Spleen (tissue), 11 donors: ENCODE measurements around the gene SCGB1C1. TPM values are rescaled to one million over a fixed set of nuclear protein-coding genes. Genes with fewer than 3 reads are reported as not detected.

Experiments
- DNase-seq: peaks from one replicate; pipeline ENCODE4 v3.0.0-alpha.2; 2020
- H3K27ac ChIP-seq, 8 donors: fragments of 200-600 bp; sonication (generic) in 7 of 8; 1 replicate in 4 of 8; 2 replicates in 4 of 8; pipeline versions ENCODE4 v1.5.0 to v1.8.0; 2016 to 2021; ENCODE audit warnings: inconsistent platforms in 4 of 8, mild to moderate bottlenecking in 4 of 8, moderate library complexity in 1 of 8
- H3K27me3 ChIP-seq, 7 donors: fragments of 200-600 bp; sonication (generic) in 6 of 7; replicated peaks in 1 of 7; 1 replicate in 4 of 7; 2 replicates in 3 of 7; pipeline versions ENCODE4 v1.5.0 to v1.8.0; 2016 to 2021; ENCODE audit warnings: inconsistent platforms in 3 of 7, mild to moderate bottlenecking in 1 of 7
- H3K36me3 ChIP-seq, 6 donors: fragments of 200-600 bp; sonication (generic) in 5 of 6; 1 replicate in 4 of 6; 2 replicates in 2 of 6; pipeline versions ENCODE4 v1.5.0 to v1.8.0; 2016 to 2021; ENCODE audit warnings: inconsistent platforms in 2 of 6
- H3K4me1 ChIP-seq, 6 donors: fragments of 200-600 bp; sonication (generic) in 5 of 6; 1 replicate in 3 of 6; 2 replicates in 3 of 6; pipeline versions ENCODE4 v1.5.0 to v1.8.0; 2016 to 2021; ENCODE audit warnings: inconsistent platforms in 3 of 6
- H3K4me3 ChIP-seq, 8 donors: fragments of 200-600 bp; sonication (generic) in 7 of 8; 1 replicate in 4 of 8; 2 replicates in 4 of 8; pipeline versions ENCODE4 v1.5.0 to v1.8.0; 2016 to 2021; ENCODE audit warnings: inconsistent platforms in 4 of 8, mild to moderate bottlenecking in 4 of 8, moderate library complexity in 2 of 8
- H3K9me3 ChIP-seq, 8 donors: fragments of 200-600 bp; sonication (generic) in 7 of 8; 1 replicate in 4 of 8; 2 replicates in 4 of 8; pipeline versions ENCODE4 v1.5.0 to v1.8.0; 2016 to 2021; ENCODE audit warnings: inconsistent platforms in 4 of 8
- CTCF ChIP-seq, 11 experiments: fragments of 200-600 bp in 7 of 11; fragments of 450-650 bp in 4 of 11; sonication (generic) in 4 of 11; IDR thresholded peaks in 8 of 11; conservative IDR thresholded peaks in 3 of 11; 1 replicate in 7 of 11; 2 replicates in 4 of 11; pipeline versions ENCODE4 v1.4.0 to v1.8.0; 2016 to 2021; ENCODE audit warnings: antibody characterized with exemption in 11 of 11, inconsistent platforms in 4 of 11, mild to moderate bottlenecking in 1 of 11
- POLR2A ChIP-seq, 3 donors: fragments of 450-650 bp; IDR thresholded peaks; one replicate each; pipeline ENCODE4 v1.5.1; 2017; ENCODE audit warnings: antibody characterized with exemption in 3 of 3, mild to moderate bottlenecking in 1 of 3
- POLR2AphosphoS5 ChIP-seq, 3 donors: sonication (generic); formaldehyde crosslinking; IDR thresholded peaks; one replicate each; pipeline ENCODE4 v1.5.1; 2017; ENCODE audit warnings: antibody characterized with exemption in 3 of 3
- WGBS, 5 donors: extraction: QIAGEN DNeasy Blood & Tissue Kit in 3 of 5; methylation state at CpG; one replicate each; pipeline versions ENCODE4 v1.1.5 to v1.1.7; 2013 to 2018; 5-methylcytosine and 5-hydroxymethylcytosine counted together
- intact Hi-C: fragments of 100-400 bp; cut with DNase I; formaldehyde crosslinking; loops from one replicate; pipeline ENCODE4 v1.15.0; 2023; ENCODE audit warnings: low total_unique reads
- polyA plus RNA-seq, 3 donors: library from polyadenylated mRNA; stranded (reverse); fragments of 200-250 nt; gene quantifications; one replicate each; pipeline ENCODE4 v1.2.1, GENCODE V29; 2013
- total RNA-seq, 7 donors: library from RNA; depleted of rRNA in 3 of 7; stranded (reverse); fragments of >200 nt in 3 of 7; fragmentation: NEBNext Ultra II Directional in 4 of 7; extraction: Animal tissue kit (Norgen Biotek cat#: 25700) in 4 of 7; gene quantifications; one replicate each; pipeline versions ENCODE4 v1.1.0 to v1.2.1, GENCODE V29; 2016 to 2021
- donor health status: healthy with polysubstance abuse.
- donor health status: DM: no; HTN: no; CAD: no; lungs with moderate emphysema.
- donor health status: DM: no; HTN: no; CAD: no.
- donor health status: Bipolar disorder and iron deficiency.
- donor health status: healthy.
- donor health status: DM: no; HTN: no; CAD: no.
- donor health status: DM: yes; HTN: yes; CAD: no.

The SCGB1C1 gene
- total and polyA plus RNA-seq, 10 donors: not detected

GRCh38 chr11:235180-235579 is 42.3 kb downstream of the SCGB1C1 start:
- no peak for DNase-seq
- Histone ChIP-seq H3K9me3 (no peaks in the 10 kb centered on the region), H3K27ac (peak overlapping the region in 4 of 8 donors; percentile 97 to 99 (median 98)), H3K36me3 (peaks cover 0 to 26% (median 10%) of the 10 kb centered on the region in 6 donors), H3K27me3 (no peaks in the 10 kb centered on the region), H3K4me3 (peak overlapping the region in 5 of 8 donors; percentile 71 to 99 (median 92)), H3K4me1 (peaks cover 21 to 44% (median 37%) of the 10 kb centered on the region in 6 donors)
- TF ChIP-seq CTCF (IDR thresholded peaks at IDR 0.05 in 8 of 11, conservative IDR thresholded peaks at IDR 0.05 in 3 of 11): no peak
- TF ChIP-seq POLR2AphosphoS5 (IDR thresholded peaks at IDR 0.05): no peak
- TF ChIP-seq POLR2A (IDR thresholded peaks at IDR 0.05): no peak
- WGBS, 5 donors: 82 to 90% (median 87%) methylated on average over 8 of the region's 8 CpGs
- intact Hi-C loops: no loop called here

GRCh38 chr11:235609-235996 is 42.7 kb downstream of the SCGB1C1 start:
- TF ChIP-seq POLR2AphosphoS5 (IDR thresholded peaks at IDR 0.05): no peak
- no peak for TF ChIP-seq POLR2A (IDR thresholded peaks at IDR 0.05)
- no peak for TF ChIP-seq CTCF (IDR thresholded peaks at IDR 0.05 in 8 of 11, conservative IDR thresholded peaks at IDR 0.05 in 3 of 11)
- Histone ChIP-seq H3K36me3 (peaks cover 0 to 30% (median 12%) of the 10 kb centered on the region in 6 donors), H3K4me3 (peak overlapping the region; percentile 71 to 99 (median 92)), H3K27me3 (no peaks in the 10 kb centered on the region), H3K27ac (peak overlapping the region; percentile 85 to 99 (median 97)), H3K9me3 (no peaks in the 10 kb centered on the region), H3K4me1 (peaks cover 21 to 49% (median 38%) of the 10 kb centered on the region in 6 donors)
- DNase-seq: no peak
- intact Hi-C loops: no loop called here
- whole genome bisulfite sequencing, 5 donors: 2 to 5% (median 3%) methylated on average over 13 of the region's 13 CpGs

GRCh38 chr11:235997-236773 is 43.3 kb downstream of the SCGB1C1 start, which contains the start of gene SIRT3:
TSS of gene SIRT3 (minus strand) at chr11:236342. CDS start at chr11:236328, 14 bp downstream.
- no peaks in the 10 kb centered on the region for H3K9me3 ChIP-seq
- TF ChIP-seq POLR2A (IDR thresholded peaks at IDR 0.05) (peak in 1 of 3 donors; percentile 70), CTCF (IDR thresholded peaks at IDR 0.05 in 8 of 11, conservative IDR thresholded peaks at IDR 0.05 in 3 of 11) (peak in 9 of 11 experiments; percentile 24 to 67 (median 46)), POLR2AphosphoS5 (IDR thresholded peaks at IDR 0.05) (peak; percentile 74 to 82 (median 81))
- H3K27ac ChIP-seq: peak within 1 kb of the TSS; percentile 85 to 99 (median 97)
- no peaks in the 10 kb centered on the region for H3K27me3 ChIP-seq
- peak; percentile 96 for DNase-seq
- H3K4me1 ChIP-seq: peaks cover 21 to 54% (median 38%) of the 10 kb centered on the region in 6 donors
- peak within 1 kb of the TSS; percentile 71 to 99 (median 92) for H3K4me3 ChIP-seq
- WGBS, 5 donors: 0 to 1% (median 1%) methylated on average over 21 to 70 of the region's 70 CpGs
- intact Hi-C loops: no loop called here
- peaks cover 0 to 36% (median 18%) of the 10 kb centered on the region in 6 donors for H3K36me3 ChIP-seq
